ENCODE data around the gene PRELID2. TPM values are rescaled to one million over a fixed set of nuclear protein-coding genes. Genes with fewer than 3 reads are reported as not detected.

Gene PRELID2
- total RNA-seq, 1 donor from 2014 or later = 10.2 TPM

DNA sequence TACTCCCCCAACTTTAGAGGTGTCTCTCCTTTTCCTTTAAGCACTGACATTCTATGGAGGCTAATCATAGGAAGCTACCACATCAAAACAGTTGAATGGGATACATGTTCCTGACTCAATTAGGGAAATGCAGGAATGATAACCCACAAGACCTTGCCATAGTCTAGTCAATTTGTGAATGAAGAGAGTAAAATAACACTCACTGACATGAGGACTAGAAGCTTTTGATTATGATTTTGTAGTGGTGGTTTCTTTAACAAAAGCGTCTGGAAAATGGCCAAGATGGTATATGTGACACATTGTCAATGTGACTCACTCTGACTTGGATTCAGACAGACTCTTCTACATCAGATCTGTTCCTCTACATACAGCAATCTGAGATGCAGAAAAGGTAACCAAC is 13.7 kb upstream of the PRELID2 start:
- Histone ChIP-seq H3K9me3 (no peaks in the 10 kb centered on the region), H3K4me3 (no peak overlapping the region), H3K4me1 (no peaks in the 10 kb centered on the region), H3K27ac (no peak overlapping the region), H3K36me3 (no peaks in the 10 kb centered on the region), H3K27me3 (ENCODE audit: low read depth) (no peaks in the 10 kb centered on the region)
- ATAC-seq (no peak), DNase-seq (no peak)
- intact Hi-C loops (cut with DNase I) = no loop called here
- TF ChIP-seq, protein P1, sequence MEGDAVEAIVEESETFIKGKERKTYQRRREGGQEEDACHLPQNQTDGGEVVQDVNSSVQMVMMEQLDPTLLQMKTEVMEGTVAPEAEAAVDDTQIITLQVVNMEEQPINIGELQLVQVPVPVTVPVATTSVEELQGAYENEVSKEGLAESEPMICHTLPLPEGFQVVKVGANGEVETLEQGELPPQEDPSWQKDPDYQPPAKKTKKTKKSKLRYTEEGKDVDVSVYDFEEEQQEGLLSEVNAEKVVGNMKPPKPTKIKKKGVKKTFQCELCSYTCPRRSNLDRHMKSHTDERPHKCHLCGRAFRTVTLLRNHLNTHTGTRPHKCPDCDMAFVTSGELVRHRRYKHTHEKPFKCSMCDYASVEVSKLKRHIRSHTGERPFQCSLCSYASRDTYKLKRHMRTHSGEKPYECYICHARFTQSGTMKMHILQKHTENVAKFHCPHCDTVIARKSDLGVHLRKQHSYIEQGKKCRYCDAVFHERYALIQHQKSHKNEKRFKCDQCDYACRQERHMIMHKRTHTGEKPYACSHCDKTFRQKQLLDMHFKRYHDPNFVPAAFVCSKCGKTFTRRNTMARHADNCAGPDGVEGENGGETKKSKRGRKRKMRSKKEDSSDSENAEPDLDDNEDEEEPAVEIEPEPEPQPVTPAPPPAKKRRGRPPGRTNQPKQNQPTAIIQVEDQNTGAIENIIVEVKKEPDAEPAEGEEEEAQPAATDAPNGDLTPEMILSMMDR (IDR thresholded peaks at IDR 0.05) = no peak

DNA sequence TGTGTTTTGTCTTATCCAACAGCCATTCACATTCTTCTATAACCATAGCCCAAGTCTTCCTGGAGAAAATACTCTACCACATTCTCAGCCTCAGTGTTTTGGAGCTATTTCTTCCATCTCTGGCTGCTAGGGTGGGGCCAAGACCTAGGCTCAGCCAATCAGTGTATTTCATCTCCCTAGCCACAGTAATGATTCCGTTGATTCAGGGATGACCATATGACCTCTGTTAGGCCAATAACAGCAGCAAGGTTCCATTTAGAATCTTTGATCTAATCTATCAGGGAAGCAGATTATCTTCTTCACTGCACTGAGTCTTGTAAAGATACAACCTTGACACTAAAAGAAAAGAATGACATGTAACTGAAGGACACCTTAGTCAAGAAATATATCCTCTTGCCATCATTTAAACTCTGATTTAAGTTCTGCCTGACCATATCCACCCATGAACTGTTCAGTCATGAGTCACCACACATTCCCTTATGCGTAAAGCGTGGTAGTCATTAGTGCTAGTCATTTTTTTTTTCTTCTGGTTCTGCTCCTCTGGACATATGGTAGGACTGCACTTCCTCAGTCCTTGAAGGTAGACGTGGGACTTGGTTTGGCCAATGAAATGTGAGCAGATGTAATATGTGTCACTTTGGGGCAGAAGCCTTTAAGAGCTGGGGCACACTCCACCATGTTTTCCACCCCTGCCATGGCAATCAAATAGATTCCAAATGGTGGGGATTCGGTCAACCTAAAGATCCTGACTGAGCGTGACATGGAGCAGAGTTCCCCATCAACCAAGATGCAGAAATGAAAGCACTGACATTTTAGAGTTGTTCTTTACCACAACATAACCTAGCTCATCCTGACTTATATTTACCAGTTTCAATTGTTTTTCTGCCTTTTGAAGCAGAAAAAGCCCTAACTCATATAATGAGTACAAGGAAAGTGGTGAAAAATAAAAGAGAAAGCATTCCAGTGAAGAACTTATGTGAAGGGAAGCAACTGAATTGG is 12.7 kb upstream of the PRELID2 start:
- intact Hi-C loops (cut with DNase I) = no loop called here
- no peak overlapping the region for H3K27ac ChIP-seq
- ATAC-seq (no peak), DNase-seq (no peak)
- no peaks in the 10 kb centered on the region for H3K9me3 ChIP-seq
- TF ChIP-seq, protein P1 (IDR thresholded peaks at IDR 0.05) = no peak
- H3K36me3 ChIP-seq = no peaks in the 10 kb centered on the region
- no peak overlapping the region for H3K4me3 ChIP-seq
- no peaks in the 10 kb centered on the region for H3K27me3 ChIP-seq (ENCODE audit: low read depth)
- H3K4me1 ChIP-seq = no peaks in the 10 kb centered on the region

DNA sequence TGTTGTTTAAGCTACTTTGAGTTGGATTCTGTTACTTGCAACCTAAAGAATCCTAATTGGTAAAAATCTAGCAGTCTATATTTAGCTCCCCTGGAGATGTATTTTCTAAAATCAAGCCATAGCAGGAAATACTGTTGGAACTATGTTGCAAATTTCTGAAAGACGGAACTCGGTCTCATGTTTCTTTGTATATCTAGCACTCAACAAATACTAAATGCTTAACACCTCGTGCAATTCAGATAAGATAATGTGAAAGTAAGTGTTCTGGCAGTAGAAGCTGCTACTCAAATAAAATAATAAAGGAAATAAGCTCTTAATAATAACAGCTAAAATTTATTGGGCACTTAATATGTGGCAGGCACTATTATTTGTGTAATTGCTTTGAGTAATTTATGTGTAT is 10.9 kb upstream of the PRELID2 start:
- Histone ChIP-seq H3K27ac (no peak overlapping the region), H3K4me1 (no peaks in the 10 kb centered on the region), H3K36me3 (no peaks in the 10 kb centered on the region), H3K27me3 (ENCODE audit: low read depth) (no peaks in the 10 kb centered on the region), H3K9me3 (no peaks in the 10 kb centered on the region), H3K4me3 (no peak overlapping the region)
- intact Hi-C loops (cut with DNase I) = no loop called here
- peak; percentile 37 to 67 for ATAC-seq
- no peak for DNase-seq
- TF ChIP-seq, protein P1 (IDR thresholded peaks at IDR 0.05) = no peak

DNA sequence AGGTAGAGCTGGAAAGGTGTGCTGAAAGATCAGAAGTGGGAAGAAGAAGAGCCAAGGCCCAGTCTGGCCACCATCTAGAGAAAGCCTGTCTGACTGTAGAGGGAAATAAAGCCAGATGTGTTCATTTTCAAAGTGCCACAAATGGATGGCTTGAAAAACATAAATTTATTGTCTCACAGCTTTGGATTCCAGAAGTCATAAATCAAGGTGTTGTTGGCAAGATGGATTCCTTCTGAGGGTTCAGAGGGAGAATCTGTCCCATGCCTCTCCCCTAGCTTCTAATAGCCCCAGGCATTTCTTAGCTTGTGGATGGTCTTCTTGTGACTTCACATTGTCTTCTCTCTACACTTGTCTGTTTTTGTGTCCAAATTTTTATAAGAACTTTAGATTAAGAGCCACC is 6.2 kb upstream of the PRELID2 start:
- ATAC-seq (no peak), DNase-seq (no peak)
- Histone ChIP-seq H3K27me3 (ENCODE audit: low read depth) (no peaks in the 10 kb centered on the region), H3K4me1 (no peaks in the 10 kb centered on the region), H3K27ac (no peak overlapping the region), H3K36me3 (no peaks in the 10 kb centered on the region), H3K9me3 (no peaks in the 10 kb centered on the region), H3K4me3 (no peak overlapping the region)
- intact Hi-C loops (cut with DNase I) = no loop called here
- TF ChIP-seq, protein P1 (IDR thresholded peaks at IDR 0.05) = no peak

DNA sequence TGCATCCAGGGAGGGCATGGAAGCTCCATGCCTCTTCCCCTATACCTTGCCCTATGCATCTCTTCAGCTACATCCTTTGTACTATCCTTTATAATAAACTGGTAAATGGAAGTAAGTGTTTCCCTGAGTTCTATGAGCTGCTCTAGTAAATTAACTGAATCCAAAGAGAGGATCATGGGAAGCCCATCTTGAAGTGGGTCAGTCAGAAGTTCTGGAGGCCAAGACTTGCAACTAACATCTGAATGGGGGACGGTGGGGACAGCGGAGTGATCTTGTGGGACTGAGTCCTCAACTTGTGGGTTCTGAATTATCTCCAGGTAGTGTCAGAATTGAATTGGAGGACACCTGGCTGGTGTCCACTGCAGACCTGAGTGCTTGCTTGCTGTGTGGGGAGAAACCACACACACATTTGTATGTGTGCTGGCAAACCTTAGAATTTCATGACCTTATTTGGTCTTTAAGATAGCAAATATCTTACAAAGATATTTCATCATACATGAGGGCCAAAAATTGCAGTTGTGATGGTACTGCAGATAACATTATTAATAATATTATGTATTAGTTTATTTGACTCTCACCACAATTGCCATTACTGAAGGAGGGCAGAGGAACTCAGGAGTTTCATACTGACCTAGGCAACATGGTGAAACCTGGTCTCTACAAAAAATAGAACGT is 5.5 kb upstream of the PRELID2 start:
- H3K36me3 ChIP-seq = no peaks in the 10 kb centered on the region
- no peak for DNase-seq
- TF ChIP-seq, protein P1 (IDR thresholded peaks at IDR 0.05) = no peak
- no peak overlapping the region for H3K27ac ChIP-seq
- no peaks in the 10 kb centered on the region for H3K27me3 ChIP-seq (ENCODE audit: low read depth)
- intact Hi-C loops (cut with DNase I) = no loop called here
- no peaks in the 10 kb centered on the region for H3K9me3 ChIP-seq
- no peak overlapping the region for H3K4me3 ChIP-seq
- ATAC-seq = no peak
- peaks cover 5% of the 10 kb centered on the region for H3K4me1 ChIP-seq

All from lower lobe of right lung (tissue), 2 donors.